Neural progenitor cell (in vitro differentiated cells): ENCODE results near the gene COX5A. TPM values are rescaled to one million over a fixed set of nuclear protein-coding genes. Genes with fewer than 3 reads are reported as not detected.

Source experiments
- DNase-seq: peaks from one replicate; pipeline ENCODE4 v3.0.0-alpha.2; 2016; ENCODE audit warnings: low spot score
- H2AFZ ChIP-seq: fragments of 200-600 bp; sonication (generic); replicated peaks from 2 replicates; pipeline ENCODE4 v1.6.1; 2016; ENCODE audit warnings: antibody characterized with exemption
- H3F3A ChIP-seq: fragments of 200-600 bp; sonication (generic); 2 replicates; pipeline ENCODE4 v1.6.1; 2016; ENCODE audit warnings: antibody characterized with exemption, low read depth
- H3K27ac ChIP-seq: fragments of 200-600 bp; sonication (generic); 2 replicates; pipeline ENCODE4 v1.5.1; 2016; ENCODE audit warnings: mild to moderate bottlenecking
- H3K27me3 ChIP-seq: fragments of 200-600 bp; sonication (generic); 2 replicates; pipeline ENCODE4 v1.6.1; 2016; ENCODE audit warnings: mild to moderate bottlenecking, moderate library complexity
- H3K36me3 ChIP-seq: fragments of 200-600 bp; sonication (generic); 2 replicates; pipeline ENCODE4 v1.5.1; 2016
- H3K4me1 ChIP-seq: fragments of 200-600 bp; sonication (generic); 2 replicates; pipeline ENCODE4 v1.6.1; 2016; ENCODE audit warnings: mixed run types
- H3K4me2 ChIP-seq: fragments of 200-600 bp; sonication (generic); 2 replicates; pipeline ENCODE4 v1.6.1; 2016
- H3K4me3 ChIP-seq: fragments of 200-600 bp; sonication (generic); 2 replicates; pipeline ENCODE4 v1.5.1; 2016
- H3K79me2 ChIP-seq: fragments of 200-600 bp; sonication (generic); 2 replicates; pipeline ENCODE4 v1.6.1; 2016; ENCODE audit warnings: low read depth
- H3K9ac ChIP-seq: fragments of 200-600 bp; sonication (generic); 2 replicates; pipeline ENCODE4 v1.6.1; 2016
- H3K9me3 ChIP-seq: fragments of 200-600 bp; sonication (generic); 2 replicates; pipeline ENCODE4 v1.5.1; 2016; ENCODE audit warnings: low read depth
- H4K20me1 ChIP-seq: fragments of 200-600 bp; sonication (generic); 2 replicates; pipeline ENCODE4 v1.6.1; 2016; ENCODE audit warnings: low read depth
- H3K27ac Mint-ChIP-seq: 3 replicates; pipeline ENCODE4 v1.8.0; 2021; ENCODE audit warnings: mixed read lengths
- H3K27me3 Mint-ChIP-seq: 2 replicates; pipeline ENCODE4 v1.8.0; 2022; ENCODE audit warnings: low read depth, mild to moderate bottlenecking, inconsistent platforms, moderate library complexity, mixed read lengths; ENCODE audit not compliant: insufficient read depth
- H3K36me3 Mint-ChIP-seq: 3 replicates; pipeline ENCODE4 v1.8.0; 2021; ENCODE audit warnings: mixed read lengths
- H3K4me1 Mint-ChIP-seq: 3 replicates; pipeline ENCODE4 v1.8.0; 2021; ENCODE audit warnings: mixed read lengths
- H3K4me3 Mint-ChIP-seq: 3 replicates; pipeline ENCODE4 v1.8.0; 2021; ENCODE audit warnings: mild to moderate bottlenecking, moderate library complexity, mixed read lengths
- H3K9me3 Mint-ChIP-seq: 3 replicates; pipeline ENCODE4 v1.8.0; 2020; ENCODE audit warnings: mixed read lengths
- EZH2 ChIP-seq: fragments of 200-600 bp; sonication (generic); IDR thresholded peaks from 2 replicates; pipeline ENCODE4 v1.6.1; 2017; ENCODE audit warnings: antibody characterized with exemption, mild to moderate bottlenecking, moderate library complexity
- EZH2phosphoT487 ChIP-seq: fragments of 200-600 bp; sonication (generic); IDR thresholded peaks from 2 replicates; pipeline ENCODE4 v1.6.1; 2017; ENCODE audit warnings: antibody characterized with exemption
- total RNA-seq: library from RNA; depleted of rRNA; stranded (reverse); fragments of >200 nt; gene quantifications from 2 replicates; pipeline ENCODE4 v1.2.3, GENCODE V29; 2015; ENCODE audit warnings: low replicate concordance
- TF ChIP-seq, protein P1 (sequence below): fragments of 200-600 bp; sonication (generic); IDR thresholded peaks from 2 replicates; pipeline ENCODE4 v1.5.1; 2017; ENCODE audit warnings: antibody characterized with exemption, mild to moderate bottlenecking

Gene COX5A
- total RNA-seq, 1 donor from 2014 or later, result 200 TPM

DNA sequence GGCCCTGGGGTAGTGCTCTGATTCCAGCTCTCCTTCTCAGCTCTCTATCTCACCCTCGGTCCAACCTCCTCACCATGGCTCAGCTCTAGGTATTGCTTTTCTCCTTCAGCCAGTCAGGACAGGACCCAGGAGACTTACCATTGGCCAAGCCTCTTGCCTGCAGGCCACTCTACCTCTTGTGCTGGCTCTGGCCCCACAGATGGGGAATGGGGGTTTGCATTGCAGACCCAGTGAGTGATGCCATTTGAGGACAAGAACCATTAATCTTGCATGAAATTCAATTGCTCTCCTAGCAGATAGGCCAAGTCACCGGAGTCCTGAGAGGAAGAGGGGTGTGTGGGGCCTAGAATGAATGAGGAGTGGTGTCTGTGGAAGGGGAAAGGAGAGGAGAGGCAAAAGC lies 24.8 kb upstream of the COX5A start:
- no peaks in the 10 kb centered on the region for H3K79me2 ChIP-seq
- Mint-ChIP-seq H3K9me3 (no peaks in the 10 kb centered on the region), H3K4me1 (peaks cover 9% of the 10 kb centered on the region), H3K27ac (no peak overlapping the region), H3K27me3 (peaks cover 50% of the 10 kb centered on the region), H3K36me3 (no peaks in the 10 kb centered on the region), H3K4me3 (no peak overlapping the region)
- no peak overlapping the region for H3K4me3 ChIP-seq
- H3K36me3 ChIP-seq, result no peaks in the 10 kb centered on the region
- no peak overlapping the region for H3K27ac ChIP-seq
- no peak overlapping the region for H2AFZ ChIP-seq
- peaks cover 57% of the 10 kb centered on the region for H3K27me3 ChIP-seq
- DNase-seq, result no peak
- H3K9ac ChIP-seq, result no peak overlapping the region
- peaks cover under 1% of the 10 kb centered on the region for H4K20me1 ChIP-seq
- no peak overlapping the region for H3K4me2 ChIP-seq
- no peaks in the 10 kb centered on the region for H3K9me3 ChIP-seq
- H3F3A ChIP-seq, result peaks cover 24% of the 10 kb centered on the region
- TF ChIP-seq EZH2phosphoT487, result no peak
- TF ChIP-seq, protein P1, sequence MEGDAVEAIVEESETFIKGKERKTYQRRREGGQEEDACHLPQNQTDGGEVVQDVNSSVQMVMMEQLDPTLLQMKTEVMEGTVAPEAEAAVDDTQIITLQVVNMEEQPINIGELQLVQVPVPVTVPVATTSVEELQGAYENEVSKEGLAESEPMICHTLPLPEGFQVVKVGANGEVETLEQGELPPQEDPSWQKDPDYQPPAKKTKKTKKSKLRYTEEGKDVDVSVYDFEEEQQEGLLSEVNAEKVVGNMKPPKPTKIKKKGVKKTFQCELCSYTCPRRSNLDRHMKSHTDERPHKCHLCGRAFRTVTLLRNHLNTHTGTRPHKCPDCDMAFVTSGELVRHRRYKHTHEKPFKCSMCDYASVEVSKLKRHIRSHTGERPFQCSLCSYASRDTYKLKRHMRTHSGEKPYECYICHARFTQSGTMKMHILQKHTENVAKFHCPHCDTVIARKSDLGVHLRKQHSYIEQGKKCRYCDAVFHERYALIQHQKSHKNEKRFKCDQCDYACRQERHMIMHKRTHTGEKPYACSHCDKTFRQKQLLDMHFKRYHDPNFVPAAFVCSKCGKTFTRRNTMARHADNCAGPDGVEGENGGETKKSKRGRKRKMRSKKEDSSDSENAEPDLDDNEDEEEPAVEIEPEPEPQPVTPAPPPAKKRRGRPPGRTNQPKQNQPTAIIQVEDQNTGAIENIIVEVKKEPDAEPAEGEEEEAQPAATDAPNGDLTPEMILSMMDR, result no peak
- no peak for TF ChIP-seq EZH2
- peaks cover 15% of the 10 kb centered on the region for H3K4me1 ChIP-seq

DNA sequence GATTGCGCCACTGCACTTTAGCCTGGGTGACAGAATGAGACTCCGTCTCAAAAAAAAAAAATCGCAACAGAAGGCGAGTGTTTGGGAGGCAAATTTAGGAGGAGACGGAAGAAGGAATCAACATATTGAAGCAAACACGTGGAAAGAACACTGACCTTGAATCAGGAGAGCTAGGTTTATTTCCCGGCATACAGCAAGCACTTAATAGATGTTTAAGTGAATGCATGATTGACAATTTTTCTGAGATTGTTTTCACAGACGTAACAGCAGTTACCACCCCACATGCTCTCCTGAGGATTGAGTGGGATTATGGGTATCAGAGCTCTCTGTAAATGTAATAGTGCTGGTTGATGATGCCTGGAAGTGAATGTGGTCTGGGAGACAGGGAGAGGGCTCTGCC lies 24.3 kb upstream of the COX5A start:
- Histone ChIP-seq H3K4me1 (peaks cover 15% of the 10 kb centered on the region), H3K4me2 (no peak overlapping the region), H3K9ac (no peak overlapping the region), H3K27ac (no peak overlapping the region), H4K20me1 (peaks cover 5% of the 10 kb centered on the region), H3K36me3 (no peaks in the 10 kb centered on the region), H2AFZ (no peak overlapping the region), H3K79me2 (no peaks in the 10 kb centered on the region), H3K27me3 (peaks cover 62% of the 10 kb centered on the region), H3K9me3 (no peaks in the 10 kb centered on the region), H3K4me3 (no peak overlapping the region), H3F3A (peaks cover 28% of the 10 kb centered on the region)
- DNase-seq, result no peak
- Mint-ChIP-seq H3K4me1 (peaks cover 9% of the 10 kb centered on the region), H3K36me3 (no peaks in the 10 kb centered on the region), H3K27me3 (peaks cover 54% of the 10 kb centered on the region), H3K4me3 (no peak overlapping the region), H3K9me3 (no peaks in the 10 kb centered on the region), H3K27ac (no peak overlapping the region)
- TF ChIP-seq, protein P1, result no peak
- TF ChIP-seq EZH2phosphoT487, result no peak
- no peak for TF ChIP-seq EZH2

GRCh38 chr15:74961616-74962015 lies 23.7 kb upstream of the COX5A start:
- no peaks in the 10 kb centered on the region for H3K9me3 Mint-ChIP-seq
- H3K4me1 Mint-ChIP-seq, result peaks cover 9% of the 10 kb centered on the region
- H3K27me3 Mint-ChIP-seq, result peaks cover 54% of the 10 kb centered on the region
- Histone ChIP-seq H3K36me3 (no peaks in the 10 kb centered on the region), H2AFZ (no peak overlapping the region), H3F3A (peaks cover 34% of the 10 kb centered on the region), H4K20me1 (peaks cover 7% of the 10 kb centered on the region), H3K4me1 (peaks cover 15% of the 10 kb centered on the region), H3K9me3 (no peaks in the 10 kb centered on the region), H3K4me3 (no peak overlapping the region), H3K27me3 (peaks cover 68% of the 10 kb centered on the region), H3K79me2 (no peaks in the 10 kb centered on the region), H3K27ac (no peak overlapping the region), H3K4me2 (no peak overlapping the region), H3K9ac (no peak overlapping the region)
- H3K27ac Mint-ChIP-seq, result no peak overlapping the region
- H3K4me3 Mint-ChIP-seq, result no peak overlapping the region
- no peaks in the 10 kb centered on the region for H3K36me3 Mint-ChIP-seq
- no peak for DNase-seq
- TF ChIP-seq EZH2 (no peak), EZH2phosphoT487 (no peak)
- TF ChIP-seq, protein P1, result no peak
